Measurements from ENCODE around the gene MMP25. TPM values are rescaled to one million over a fixed set of nuclear protein-coding genes. Genes with fewer than 3 reads are reported as not detected.

Gene MMP25
- total and polyA plus RNA-seq, 9 of the 15 experiments (the other 6 are each of a cell fraction or from before 2014, with no cell fraction given) = 0.03 to 0.04 TPM; not detected in 7

GRCh38 chr16:3027983-3028715 lies 18.2 kb upstream of the MMP25 start (continued):
- TF ChIP-seq CHAMP1 (IDR thresholded peaks at IDR 0.05) (no peak), CCAR2 (IDR thresholded peaks at IDR 0.05; ENCODE audit: low read depth, low read length) (no peak), ESRRB (CRISPR knock-in tag; IDR thresholded peaks at IDR 0.05; ENCODE audit: borderline replicate concordance) (no peak), NCOA2 (IDR thresholded peaks at IDR 0.05; ENCODE audit: partially characterized antibody in 2 of 2) (no peak), YY1 (IDR thresholded peaks at IDR 0.05; ENCODE audit: borderline replicate concordance in 1 of 3, control insufficient read depth in 1 of 3, extremely low read depth in 1 of 3, insufficient read depth in 3 of 3, insufficient read length in 1 of 3, insufficient replicate concordance in 2 of 3, low read depth in 1 of 3, low read length in 2 of 3) (peak in 2 of 3 experiments; percentile 20 to 38), POLR2A (conservative IDR thresholded peaks at IDR 0.05) (0 out of 2 replicates have a peak, but pooled peaks have one; percentile 29), NFIC (IDR thresholded peaks at IDR 0.05) (no peak; the same call in 1 of the 2 replicates), ZNF134 (CRISPR knock-in tag; conservative IDR thresholded peaks at IDR 0.05) (no peak), ZNF57 (CRISPR knock-in tag; IDR thresholded peaks at IDR 0.05) (no peak), GATA2 (CRISPR knock-in tag; IDR thresholded peaks at IDR 0.05) (no peak), RBM17 (IDR thresholded peaks at IDR 0.05; ENCODE audit: borderline replicate concordance, low read depth, low read length) (no peak), ZBTB8A (IDR thresholded peaks at IDR 0.05; ENCODE audit: partially characterized antibody) (no peak), CHCHD3 (CRISPR knock-in tag; IDR thresholded peaks at IDR 0.05) (no peak), THRB (CRISPR knock-in tag; conservative IDR thresholded peaks at IDR 0.05) (no peak), ATF6 (CRISPR knock-in tag; IDR thresholded peaks at IDR 0.05) (no peak), ZNF75A (CRISPR knock-in tag; IDR thresholded peaks at IDR 0.05) (no peak), SP1 (CRISPR knock-in tag; IDR thresholded peaks at IDR 0.05) (peak; percentile 92), HNRNPH1 (optimal IDR thresholded peaks at IDR 0.05; ENCODE audit: low read depth, low read length) (no peak), RNF219 (CRISPR knock-in tag; IDR thresholded peaks at IDR 0.05) (no peak), NCOA1 (IDR thresholded peaks at IDR 0.05; ENCODE audit: low read depth) (no peak), BRD4 (IDR thresholded peaks at IDR 0.05) (no peak)

Data from K562 (cell line).